Stimulated activated effector memory CD8-positive, alpha-beta T cell treated with anti-CD3 and anti-CD28 coated beads, Interleukin-12 subunit alpha, Interleukin-12 subunit beta, amount 100 ng/mL, for 72 hours (primary cell): ENCODE results near the gene OPRD1.

Experiments
- ATAC-seq: fragments of 150-1000 bp; cut with Tn5 transposase; 2 replicates; pipeline ENCODE4 v1.10.0; 2021
- DNase-seq, 2 donors: peaks; one replicate each; pipeline ENCODE4 v3.0.0; 2021 to 2022; ENCODE audit warnings: low spot score in 2 of 2
- H3K27ac Mint-ChIP-seq: one replicate; pipeline ENCODE4 v1.8.0; 2022; ENCODE audit warnings: mild to moderate bottlenecking, mixed read lengths
- H3K36me3 Mint-ChIP-seq: one replicate; pipeline ENCODE4 v1.8.0; 2022; ENCODE audit warnings: mild to moderate bottlenecking, mixed read lengths
- H3K4me1 Mint-ChIP-seq: one replicate; pipeline ENCODE4 v1.8.0; 2022; ENCODE audit warnings: mixed read lengths
- H3K4me3 Mint-ChIP-seq: one replicate; pipeline ENCODE4 v1.8.0; 2022; ENCODE audit warnings: mild to moderate bottlenecking, mixed read lengths
- H3K9me3 Mint-ChIP-seq: one replicate; pipeline ENCODE4 v1.8.0; 2022; ENCODE audit warnings: mixed read lengths

Gene OPRD1

DNA sequence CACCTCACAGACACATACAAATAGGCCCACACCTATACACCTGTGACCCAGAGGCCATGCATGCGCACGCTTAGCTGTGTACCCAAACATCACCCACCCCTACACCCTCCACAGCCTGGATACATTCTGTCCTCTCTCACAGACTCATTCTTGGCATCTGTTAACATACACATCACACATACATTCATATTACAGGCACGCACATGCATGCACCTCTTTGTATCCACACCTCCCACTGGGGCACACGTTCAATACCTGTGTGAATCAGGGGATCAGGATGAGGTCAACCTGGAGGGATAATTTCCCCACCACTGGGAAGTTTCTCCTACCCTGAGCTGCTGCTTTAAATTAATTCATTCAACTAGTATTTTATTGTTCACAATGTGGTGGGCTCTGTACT is 66.8 kb downstream of the OPRD1 start:
- Mint-ChIP-seq H3K27ac (no peak overlapping the region), H3K4me3 (no peak overlapping the region)
- ATAC-seq = no peak

DNA sequence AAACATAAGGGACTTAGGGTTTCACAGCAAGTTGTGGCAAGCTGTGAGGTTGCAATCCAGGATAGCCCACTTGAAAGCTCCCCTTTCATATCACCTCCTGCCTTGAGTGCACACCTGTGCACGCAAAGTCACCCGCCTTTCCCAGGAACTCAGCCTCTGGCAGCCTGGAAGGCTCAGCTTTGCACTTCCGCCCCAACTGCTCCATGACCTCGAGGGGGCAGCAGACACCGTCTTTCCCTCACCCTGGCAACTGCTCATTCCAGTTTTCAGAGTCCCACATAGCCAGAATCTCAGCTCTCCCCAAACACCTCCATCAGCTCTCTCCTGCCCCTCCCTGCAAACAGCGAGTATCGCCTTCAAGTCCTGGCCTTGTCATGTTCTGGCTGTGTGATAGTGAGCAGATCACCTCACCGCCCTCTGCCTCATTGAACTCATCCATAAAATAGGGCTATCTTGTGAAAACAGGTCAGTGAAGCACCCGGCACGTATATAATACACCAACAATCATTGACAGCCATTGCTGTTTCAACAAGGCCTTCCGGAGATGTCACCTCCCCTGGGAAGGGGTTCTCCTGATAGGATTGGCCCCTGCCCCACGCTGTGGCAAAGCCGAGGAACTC is 70.1 kb downstream of the OPRD1 start:
- peak; percentile 46 for ATAC-seq
- DNase-seq = peak; percentile 57 to 85
- Mint-ChIP-seq H3K4me3 (no peak overlapping the region), H3K9me3 (no peaks in the 10 kb centered on the region), H3K4me1 (peaks cover 36% of the 10 kb centered on the region), H3K27ac (no peak overlapping the region), H3K36me3 (peaks cover 7% of the 10 kb centered on the region)

More for the DNA sequence above, 66.8 kb downstream of the OPRD1 start:
- H3K4me1 Mint-ChIP-seq = peaks cover 8% of the 10 kb centered on the region
- no peaks in the 10 kb centered on the region for H3K9me3 Mint-ChIP-seq
- H3K36me3 Mint-ChIP-seq = no peaks in the 10 kb centered on the region
- no peak for DNase-seq

DNA sequence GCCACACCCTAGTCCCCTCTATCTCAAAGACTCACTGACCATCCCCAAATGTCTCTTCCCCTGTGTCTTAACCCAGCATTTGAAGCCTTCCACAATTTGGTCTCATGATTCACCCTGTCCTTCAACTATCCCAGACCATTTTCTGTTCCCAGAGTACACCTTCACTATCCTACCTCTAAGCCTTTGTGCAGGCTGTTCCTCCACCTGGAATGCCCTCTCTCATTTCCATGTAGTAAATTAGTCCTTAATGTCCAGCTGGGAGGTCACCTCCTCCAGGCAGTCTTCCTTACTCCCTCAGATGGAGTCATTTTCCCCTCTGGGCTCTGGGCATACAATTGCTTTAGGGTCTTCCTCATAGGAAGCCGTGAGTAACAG is 71.3 kb downstream of the OPRD1 start:
- Mint-ChIP-seq H3K4me3 (no peak overlapping the region), H3K9me3 (no peaks in the 10 kb centered on the region), H3K36me3 (peaks cover 11% of the 10 kb centered on the region), H3K27ac (peak overlapping the region; percentile 86), H3K4me1 (peaks cover 42% of the 10 kb centered on the region)
- ATAC-seq = no peak
- no peak for DNase-seq

GRCh38 chr1:28885472-28885877 is 73.5 kb downstream of the OPRD1 start:
- peak overlapping the region; percentile 96 for H3K27ac Mint-ChIP-seq
- ATAC-seq (no peak), DNase-seq (peak in 1 of 2 donors; percentile 58)
- no peaks in the 10 kb centered on the region for H3K9me3 Mint-ChIP-seq
- peaks cover 59% of the 10 kb centered on the region for H3K4me1 Mint-ChIP-seq
- H3K4me3 Mint-ChIP-seq = peak overlapping the region; percentile 88
- H3K36me3 Mint-ChIP-seq = peaks cover 11% of the 10 kb centered on the region

GRCh38 chr1:28885977-28886730 is 74.2 kb downstream of the OPRD1 start:
- Mint-ChIP-seq H3K36me3 (peaks cover 16% of the 10 kb centered on the region), H3K4me3 (peak overlapping the region; percentile 88), H3K27ac (peak overlapping the region; percentile 96), H3K4me1 (peaks cover 64% of the 10 kb centered on the region), H3K9me3 (no peaks in the 10 kb centered on the region)
- DNase-seq (no peak), ATAC-seq (no peak)

GRCh38 chr1:28886731-28887418 is 74.9 kb downstream of the OPRD1 start:
- peaks cover 64% of the 10 kb centered on the region for H3K4me1 Mint-ChIP-seq
- H3K9me3 Mint-ChIP-seq = no peaks in the 10 kb centered on the region
- peak overlapping the region; percentile 88 for H3K4me3 Mint-ChIP-seq
- DNase-seq (peak; percentile 95), ATAC-seq (peak; percentile 81)
- peak overlapping the region; percentile 96 for H3K27ac Mint-ChIP-seq
- peaks cover 20% of the 10 kb centered on the region for H3K36me3 Mint-ChIP-seq

DNA sequence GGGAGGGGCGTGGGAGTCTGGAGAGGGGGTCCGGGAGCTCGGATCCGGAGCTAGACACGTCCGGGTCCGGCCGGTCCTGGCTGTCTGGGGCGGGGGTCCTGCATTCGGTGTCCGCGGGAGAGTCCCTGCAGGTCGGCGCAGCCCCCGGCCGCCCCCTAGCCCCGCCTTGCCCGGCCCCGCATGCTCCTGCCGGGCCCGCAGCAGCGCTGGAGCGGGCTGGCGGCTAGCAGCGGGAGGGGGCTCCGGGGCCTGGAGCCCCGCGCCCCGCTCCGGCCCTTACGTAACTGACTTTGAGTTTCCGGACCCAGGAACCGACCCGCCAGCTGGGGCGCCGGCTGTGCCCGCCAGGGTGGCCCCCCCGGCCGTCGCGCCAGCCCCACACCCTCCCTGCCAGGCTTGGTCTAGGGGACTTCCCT is 75.5 kb downstream of the OPRD1 start:
- DNase-seq (peak in 1 of 2 donors; percentile 61), ATAC-seq (peak; percentile 7)
- Mint-ChIP-seq H3K27ac (peak overlapping the region; percentile 96), H3K36me3 (peaks cover 22% of the 10 kb centered on the region), H3K9me3 (no peaks in the 10 kb centered on the region), H3K4me3 (peak overlapping the region; percentile 88), H3K4me1 (peaks cover 59% of the 10 kb centered on the region)

- DNase-seq = no peak
- no peak for ATAC-seq
- peaks cover 58% of the 10 kb centered on the region for H3K4me1 Mint-ChIP-seq
- H3K4me3 Mint-ChIP-seq = peak overlapping the region; percentile 88
- no peaks in the 10 kb centered on the region for H3K9me3 Mint-ChIP-seq
- peaks cover 29% of the 10 kb centered on the region for H3K36me3 Mint-ChIP-seq
- H3K27ac Mint-ChIP-seq = peak overlapping the region; percentile 96
These were observed 76.1 kb downstream of the OPRD1 start for GRCh38 chr1:28887835-28888682.

DNA sequence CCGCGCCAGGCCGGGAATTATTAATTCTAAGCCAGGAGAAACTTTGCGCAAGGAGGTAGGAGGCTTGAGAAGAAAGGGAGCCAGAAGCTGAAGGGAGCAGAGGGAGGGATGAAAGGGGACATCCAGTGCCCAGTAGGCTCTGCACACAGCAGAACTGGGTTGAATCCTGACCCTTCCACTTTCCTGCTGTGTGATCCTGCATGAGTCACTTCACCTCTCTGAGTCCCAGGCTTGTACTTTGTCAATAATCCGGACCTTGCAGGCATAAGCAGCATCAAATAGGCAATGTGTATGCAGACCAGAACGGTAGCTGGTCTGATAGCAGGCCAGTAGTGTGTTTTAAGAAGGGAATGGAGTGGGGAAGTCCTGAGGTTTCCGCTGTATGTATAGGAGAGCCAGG is 76.9 kb downstream of the OPRD1 start:
- Mint-ChIP-seq H3K4me3 (peak overlapping the region; percentile 88), H3K27ac (peak overlapping the region; percentile 5), H3K36me3 (peaks cover 36% of the 10 kb centered on the region), H3K4me1 (peaks cover 67% of the 10 kb centered on the region), H3K9me3 (no peaks in the 10 kb centered on the region)
- DNase-seq = no peak
- no peak for ATAC-seq

DNA sequence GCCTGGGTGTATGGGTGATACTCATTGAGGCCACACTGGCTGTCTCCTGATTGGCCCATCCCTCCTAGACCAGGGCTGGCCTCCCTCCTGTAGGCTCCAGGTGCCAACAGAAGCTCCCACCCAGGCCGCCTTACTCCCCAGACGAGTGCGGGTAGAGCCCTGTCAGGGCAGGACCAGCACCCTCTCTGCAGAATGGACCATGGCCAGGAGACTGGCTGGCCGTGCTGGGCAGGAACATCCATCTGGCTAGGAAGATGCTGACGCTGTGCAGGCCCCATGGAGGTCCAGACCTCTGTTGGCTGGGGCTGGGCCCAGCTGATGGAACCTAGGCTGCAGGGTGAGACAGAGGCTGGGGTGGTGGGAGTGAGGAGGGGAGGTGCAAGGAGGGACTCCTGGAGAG is 77.4 kb downstream of the OPRD1 start:
- ATAC-seq (no peak), DNase-seq (no peak)
- peaks cover 69% of the 10 kb centered on the region for H3K4me1 Mint-ChIP-seq
- H3K27ac Mint-ChIP-seq = peak overlapping the region; percentile 34
- H3K4me3 Mint-ChIP-seq = no peak overlapping the region
- no peaks in the 10 kb centered on the region for H3K9me3 Mint-ChIP-seq
- peaks cover 36% of the 10 kb centered on the region for H3K36me3 Mint-ChIP-seq

GRCh38 chr1:28890435-28890834 is 78.5 kb downstream of the OPRD1 start:
- peaks cover 64% of the 10 kb centered on the region for H3K4me1 Mint-ChIP-seq
- no peak for ATAC-seq
- no peaks in the 10 kb centered on the region for H3K9me3 Mint-ChIP-seq
- H3K27ac Mint-ChIP-seq = no peak overlapping the region
- H3K36me3 Mint-ChIP-seq = peaks cover 30% of the 10 kb centered on the region
- no peak overlapping the region for H3K4me3 Mint-ChIP-seq
- DNase-seq = no peak

DNA sequence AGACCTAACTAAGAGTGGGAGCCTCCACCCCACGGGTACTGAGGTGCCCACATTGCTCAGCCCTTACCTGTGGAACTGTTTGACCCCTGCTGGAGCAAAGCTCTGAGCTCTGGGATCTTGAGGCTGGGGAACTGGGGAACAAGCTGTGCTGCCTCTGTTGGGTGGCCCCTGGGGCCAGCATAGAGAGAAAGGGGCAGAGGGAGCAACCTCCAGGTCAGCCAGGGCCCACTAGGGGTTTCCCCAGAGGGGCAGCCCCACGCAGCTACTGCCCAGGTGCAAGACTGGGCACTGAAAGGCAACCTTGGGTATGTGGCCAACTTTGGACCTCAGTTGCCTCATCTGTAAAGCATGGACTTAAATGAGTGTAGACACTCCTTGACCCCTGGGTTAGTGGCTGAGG is 78.9 kb downstream of the OPRD1 start:
- H3K4me1 Mint-ChIP-seq = peaks cover 60% of the 10 kb centered on the region
- H3K4me3 Mint-ChIP-seq = no peak overlapping the region
- H3K27ac Mint-ChIP-seq = no peak overlapping the region
- DNase-seq = no peak
- ATAC-seq = no peak
- H3K9me3 Mint-ChIP-seq = no peaks in the 10 kb centered on the region
- peaks cover 30% of the 10 kb centered on the region for H3K36me3 Mint-ChIP-seq

GRCh38 chr1:28891256-28891655 is 79.3 kb downstream of the OPRD1 start:
- no peak for DNase-seq
- Mint-ChIP-seq H3K36me3 (peaks cover 30% of the 10 kb centered on the region), H3K4me3 (no peak overlapping the region), H3K27ac (no peak overlapping the region), H3K9me3 (no peaks in the 10 kb centered on the region), H3K4me1 (peaks cover 57% of the 10 kb centered on the region)
- no peak for ATAC-seq

DNA sequence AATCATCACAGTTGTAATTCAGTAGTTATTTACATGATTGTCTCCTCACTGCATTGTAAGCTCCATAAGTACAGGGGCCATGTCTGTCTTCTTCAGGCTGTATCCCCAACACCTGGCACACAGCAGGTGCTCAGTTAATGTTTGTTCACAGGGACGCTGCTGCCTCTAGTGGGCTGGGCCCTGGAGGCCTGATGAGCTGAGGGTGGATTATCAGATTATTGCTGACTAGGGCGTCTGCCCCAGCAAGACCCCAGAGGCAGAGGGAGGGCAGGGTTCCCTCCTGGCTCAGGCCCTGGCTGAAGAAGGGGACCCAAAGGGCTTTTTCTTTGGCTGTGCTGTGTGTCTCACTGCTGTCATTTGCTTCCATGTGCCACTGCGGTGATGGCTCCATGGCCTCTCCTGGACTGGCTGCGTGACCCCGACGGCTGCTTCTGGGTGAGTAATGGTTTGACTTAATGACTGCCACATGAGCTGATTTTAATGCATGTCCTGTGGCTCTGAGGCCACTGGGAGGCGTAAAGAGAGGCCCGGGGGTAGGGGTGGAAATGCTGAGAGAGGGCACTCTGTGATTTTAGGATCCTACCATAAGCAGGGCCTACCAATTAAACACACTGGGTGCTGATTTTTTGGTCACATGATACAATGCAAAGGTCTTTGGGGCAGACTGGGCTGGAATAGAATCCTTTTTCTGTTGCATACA is 81.6 kb downstream of the OPRD1 start:
- peaks cover 65% of the 10 kb centered on the region for H3K4me1 Mint-ChIP-seq
- ATAC-seq (peak; percentile 40), DNase-seq (no peak)
- no peak overlapping the region for H3K4me3 Mint-ChIP-seq
- H3K36me3 Mint-ChIP-seq = peaks cover 25% of the 10 kb centered on the region
- no peaks in the 10 kb centered on the region for H3K9me3 Mint-ChIP-seq
- peak overlapping the region; percentile 6 for H3K27ac Mint-ChIP-seq
